Astrocyte (in vitro differentiated cells and primary cell): ENCODE data around the gene NFIA. TPM values are rescaled to one million over a fixed set of nuclear protein-coding genes. Genes with fewer than 3 reads are reported as not detected.

Experiments
- DNase-seq: peaks from one replicate; pipeline ENCODE4 v3.0.0-alpha.2; 2010; ENCODE audit warnings: low read depth
- FAIRE-seq: peaks from 2 replicates; lab custom pipeline; 2011; peaks lifted over from hg19 to GRCh38; lab: Jason Lieb, UNC
- H2AFZ ChIP-seq: 2 replicates; pipeline ENCODE4 v1.6.0; 2012; ENCODE audit warnings: low read depth, low read length, inconsistent platforms
- H3K27ac ChIP-seq: 2 replicates; pipeline ENCODE4 v1.5.1; 2011; ENCODE audit warnings: low read depth, low read length, inconsistent platforms
- H3K27me3 ChIP-seq: 2 replicates; pipeline ENCODE4 v1.6.0; 2011; ENCODE audit warnings: low read length, inconsistent platforms; ENCODE audit not compliant: insufficient read depth
- H3K36me3 ChIP-seq: 2 replicates; pipeline ENCODE4 v1.5.1; 2011; ENCODE audit warnings: low read length, inconsistent platforms; ENCODE audit not compliant: insufficient read depth
- H3K4me1 ChIP-seq: 2 replicates; pipeline ENCODE4 v1.5.1; 2011; ENCODE audit warnings: low read length, inconsistent platforms; ENCODE audit not compliant: insufficient read depth
- H3K4me2 ChIP-seq: 2 replicates; pipeline ENCODE4 v1.6.0; 2012; ENCODE audit warnings: low read length, inconsistent platforms
- H3K4me3 ChIP-seq: 2 replicates; pipeline ENCODE4 v1.5.1; 2011; ENCODE audit warnings: low read depth, mild to moderate bottlenecking, low read length, inconsistent platforms; ENCODE audit not compliant: insufficient read depth
- H3K79me2 ChIP-seq: 2 replicates; pipeline ENCODE4 v1.6.0; 2012; ENCODE audit warnings: mild to moderate bottlenecking, low read length, inconsistent platforms; ENCODE audit not compliant: insufficient read depth
- H3K9ac ChIP-seq: 2 replicates; pipeline ENCODE4 v1.6.0; 2012; ENCODE audit warnings: mild to moderate bottlenecking, low read length, inconsistent platforms
- H3K9me3 ChIP-seq: 2 replicates; pipeline ENCODE4 v1.5.1; 2012; ENCODE audit warnings: low read depth, mild to moderate bottlenecking, low read length, inconsistent platforms; ENCODE audit not compliant: insufficient read depth
- H4K20me1 ChIP-seq: 2 replicates; pipeline ENCODE4 v1.6.0; 2012; ENCODE audit warnings: low read length, inconsistent platforms; ENCODE audit not compliant: insufficient read depth
- H3K27ac Mint-ChIP-seq: one replicate; pipeline ENCODE4 v1.8.0; 2021; ENCODE audit warnings: mild to moderate bottlenecking, mixed read lengths; ENCODE audit not compliant: unreplicated experiment
- H3K27me3 Mint-ChIP-seq: one replicate; pipeline ENCODE4 v1.8.0; 2021; ENCODE audit warnings: low read depth, mixed read lengths; ENCODE audit not compliant: unreplicated experiment
- H3K36me3 Mint-ChIP-seq: one replicate; pipeline ENCODE4 v1.8.0; 2021; ENCODE audit warnings: low read depth, mixed read lengths; ENCODE audit not compliant: unreplicated experiment
- H3K4me1 Mint-ChIP-seq: one replicate; pipeline ENCODE4 v1.8.0; 2021; ENCODE audit warnings: low read depth, mixed read lengths; ENCODE audit not compliant: unreplicated experiment
- H3K4me3 Mint-ChIP-seq: one replicate; pipeline ENCODE4 v1.8.0; 2021; ENCODE audit warnings: mild to moderate bottlenecking, moderate library complexity, mixed read lengths; ENCODE audit not compliant: unreplicated experiment
- H3K9me3 Mint-ChIP-seq: one replicate; pipeline ENCODE4 v1.8.0; 2021; ENCODE audit warnings: mild to moderate bottlenecking, mixed read lengths; ENCODE audit not compliant: unreplicated experiment
- CTCF ChIP-seq: IDR thresholded peaks from 2 replicates; pipeline ENCODE4 v1.5.1; 2011; ENCODE audit warnings: low read depth, mild to moderate bottlenecking, inconsistent platforms, low read length, moderate library complexity; ENCODE audit not compliant: insufficient read depth
- EZH2 ChIP-seq: IDR thresholded peaks from 2 replicates; pipeline ENCODE4 v1.6.1; 2012; ENCODE audit warnings: mild to moderate bottlenecking, low read length, inconsistent platforms; ENCODE audit not compliant: insufficient read depth
- total RNA-seq: library from RNA; stranded (reverse); gene quantifications from 2 replicates; pipeline ENCODE4 v1.2.1, GENCODE V29; 2021

Gene NFIA
- total RNA-seq, 1 donor from 2014 or later = 4.6 TPM

- Mint-ChIP-seq H3K27me3 (no peaks in the 10 kb centered on the region), H3K4me3 (no peak overlapping the region), H3K9me3 (no peaks in the 10 kb centered on the region), H3K36me3 (no peaks in the 10 kb centered on the region), H3K4me1 (no peaks in the 10 kb centered on the region), H3K27ac (no peak overlapping the region)
- H3K4me2 ChIP-seq = no peak overlapping the region
- no peaks in the 10 kb centered on the region for H3K27me3 ChIP-seq
- H3K9me3 ChIP-seq = no peaks in the 10 kb centered on the region
- DNase-seq = no peak
- H3K9ac ChIP-seq = no peak overlapping the region
- H3K36me3 ChIP-seq = no peaks in the 10 kb centered on the region
- H3K4me3 ChIP-seq = no peak overlapping the region
- H2AFZ ChIP-seq = no peak overlapping the region
- H3K4me1 ChIP-seq = no peaks in the 10 kb centered on the region
- H3K27ac ChIP-seq = no peak overlapping the region
- no peaks in the 10 kb centered on the region for H3K79me2 ChIP-seq
- no peaks in the 10 kb centered on the region for H4K20me1 ChIP-seq
- no peak for TF ChIP-seq CTCF
- TF ChIP-seq EZH2 = no peak
- no peak for FAIRE-seq
Observed at GRCh38 chr1:61064673-61065072, 17.7 kb upstream of the NFIA start.

GRCh38 chr1:61067446-61068019, 14.8 kb upstream of the NFIA start:
- no peaks in the 10 kb centered on the region for H3K9me3 Mint-ChIP-seq
- peaks cover 7% of the 10 kb centered on the region for H3K27me3 ChIP-seq
- H2AFZ ChIP-seq = no peak overlapping the region
- no peak overlapping the region for H3K9ac ChIP-seq
- H3K4me3 ChIP-seq = no peak overlapping the region
- no peaks in the 10 kb centered on the region for H3K36me3 ChIP-seq
- H3K79me2 ChIP-seq = no peaks in the 10 kb centered on the region
- no peak overlapping the region for H3K27ac ChIP-seq
- H3K27ac Mint-ChIP-seq = no peak overlapping the region
- no peak overlapping the region for H3K4me2 ChIP-seq
- no peak for TF ChIP-seq EZH2
- TF ChIP-seq CTCF = no peak
- DNase-seq (no peak), FAIRE-seq (no peak)
- no peaks in the 10 kb centered on the region for H3K36me3 Mint-ChIP-seq
- H4K20me1 ChIP-seq = no peaks in the 10 kb centered on the region
- H3K4me1 Mint-ChIP-seq = no peaks in the 10 kb centered on the region
- peaks cover 13% of the 10 kb centered on the region for H3K27me3 Mint-ChIP-seq
- no peaks in the 10 kb centered on the region for H3K4me1 ChIP-seq
- no peak overlapping the region for H3K4me3 Mint-ChIP-seq
- H3K9me3 ChIP-seq = no peaks in the 10 kb centered on the region

GRCh38 chr1:61070054-61070453, 12.3 kb upstream of the NFIA start:
- Mint-ChIP-seq H3K27ac (no peak overlapping the region), H3K36me3 (no peaks in the 10 kb centered on the region), H3K4me1 (no peaks in the 10 kb centered on the region), H3K4me3 (no peak overlapping the region), H3K27me3 (peaks cover 16% of the 10 kb centered on the region), H3K9me3 (no peaks in the 10 kb centered on the region)
- TF ChIP-seq EZH2 (no peak), CTCF (no peak)
- no peaks in the 10 kb centered on the region for H3K4me1 ChIP-seq
- FAIRE-seq (no peak), DNase-seq (no peak)
- no peak overlapping the region for H3K4me3 ChIP-seq
- H3K27ac ChIP-seq = no peak overlapping the region
- H3K27me3 ChIP-seq = peaks cover 7% of the 10 kb centered on the region
- H2AFZ ChIP-seq = no peak overlapping the region
- H3K9ac ChIP-seq = no peak overlapping the region
- no peaks in the 10 kb centered on the region for H3K36me3 ChIP-seq
- H3K4me2 ChIP-seq = no peak overlapping the region
- no peaks in the 10 kb centered on the region for H3K9me3 ChIP-seq
- H4K20me1 ChIP-seq = no peaks in the 10 kb centered on the region
- H3K79me2 ChIP-seq = no peaks in the 10 kb centered on the region
